Mucosa of stomach (tissue), 1 donor: ENCODE results near the gene PRDM11.

Source experiments
- H3K27me3 ChIP-seq: one replicate; pipeline ENCODE4 v1.7.0; 2013; ENCODE audit warnings: mild to moderate bottlenecking, low read length; ENCODE audit not compliant: control insufficient read depth, insufficient read depth
- H3K36me3 ChIP-seq: one replicate; pipeline ENCODE4 v1.7.0; 2013; ENCODE audit warnings: low read length; ENCODE audit not compliant: control insufficient read depth, insufficient read depth
- H3K4me1 ChIP-seq: one replicate; pipeline ENCODE4 v1.7.0; 2013; ENCODE audit warnings: mild to moderate bottlenecking, low read length; ENCODE audit not compliant: control insufficient read depth, insufficient read depth
- H3K4me3 ChIP-seq: one replicate; pipeline ENCODE4 v1.7.0; 2013; ENCODE audit warnings: low read length
- H3K9ac ChIP-seq: one replicate; pipeline ENCODE4 v1.7.0; 2013; ENCODE audit warnings: mild to moderate bottlenecking, low read length, moderate library complexity
- H3K9me3 ChIP-seq: one replicate; pipeline ENCODE4 v1.7.0; 2013; ENCODE audit warnings: mild to moderate bottlenecking, low read length, moderate library complexity; ENCODE audit not compliant: control insufficient read depth
- donor health status: Pancreatic carcinoma.

PRDM11 gene

GRCh38 chr11:45225277-45225676 lies 78.8 kb downstream of the PRDM11 start:
- H3K36me3 ChIP-seq, result no peaks in the 10 kb centered on the region

GRCh38 chr11:45225961-45226871 lies 79.8 kb downstream of the PRDM11 start:
- H3K36me3 ChIP-seq, result no peaks in the 10 kb centered on the region
- no peaks in the 10 kb centered on the region for H3K9me3 ChIP-seq
- no peaks in the 10 kb centered on the region for H3K4me1 ChIP-seq
- H3K27me3 ChIP-seq, result no peaks in the 10 kb centered on the region
- H3K4me3 ChIP-seq, result no peak overlapping the region
- H3K9ac ChIP-seq, result no peak overlapping the region

More at GRCh38 chr11:45225277-45225676, 78.8 kb downstream of the PRDM11 start:
- H3K9ac ChIP-seq, result no peak overlapping the region
- no peaks in the 10 kb centered on the region for H3K9me3 ChIP-seq
- no peaks in the 10 kb centered on the region for H3K27me3 ChIP-seq
- no peaks in the 10 kb centered on the region for H3K4me1 ChIP-seq
- no peak overlapping the region for H3K4me3 ChIP-seq

- Histone ChIP-seq H3K9ac (no peak overlapping the region), H3K36me3 (no peaks in the 10 kb centered on the region), H3K4me1 (no peaks in the 10 kb centered on the region), H3K4me3 (no peak overlapping the region), H3K27me3 (no peaks in the 10 kb centered on the region), H3K9me3 (no peaks in the 10 kb centered on the region)
These were observed 80.5 kb downstream of the PRDM11 start for GRCh38 chr11:45226901-45227300.

GRCh38 chr11:45227836-45228235 lies 81.4 kb downstream of the PRDM11 start:
- Histone ChIP-seq H3K36me3 (no peaks in the 10 kb centered on the region), H3K9ac (no peak overlapping the region), H3K9me3 (no peaks in the 10 kb centered on the region), H3K4me3 (no peak overlapping the region), H3K27me3 (no peaks in the 10 kb centered on the region), H3K4me1 (no peaks in the 10 kb centered on the region)

GRCh38 chr11:45229401-45230020 lies 83.1 kb downstream of the PRDM11 start:
- H3K9me3 ChIP-seq, result no peaks in the 10 kb centered on the region
- H3K4me1 ChIP-seq, result no peaks in the 10 kb centered on the region

GRCh38 chr11:45232341-45233080 lies 86.1 kb downstream of the PRDM11 start:
- no peaks in the 10 kb centered on the region for H3K27me3 ChIP-seq
- H3K36me3 ChIP-seq, result no peaks in the 10 kb centered on the region
- H3K9ac ChIP-seq, result no peak overlapping the region
- no peaks in the 10 kb centered on the region for H3K9me3 ChIP-seq
- no peaks in the 10 kb centered on the region for H3K4me1 ChIP-seq
- H3K4me3 ChIP-seq, result no peak overlapping the region

More at GRCh38 chr11:45229401-45230020, 83.1 kb downstream of the PRDM11 start:
- Histone ChIP-seq H3K27me3 (no peaks in the 10 kb centered on the region), H3K4me3 (no peak overlapping the region), H3K36me3 (no peaks in the 10 kb centered on the region), H3K9ac (no peak overlapping the region)

GRCh38 chr11:45233121-45233803 lies 86.8 kb downstream of the PRDM11 start:
- H3K4me3 ChIP-seq, result no peak overlapping the region
- no peak overlapping the region for H3K9ac ChIP-seq
- H3K27me3 ChIP-seq, result no peaks in the 10 kb centered on the region

GRCh38 chr11:45233804-45234170 lies 87.3 kb downstream of the PRDM11 start:
- no peaks in the 10 kb centered on the region for H3K27me3 ChIP-seq
- no peak overlapping the region for H3K9ac ChIP-seq
- no peak overlapping the region for H3K4me3 ChIP-seq
- no peaks in the 10 kb centered on the region for H3K36me3 ChIP-seq
- H3K9me3 ChIP-seq, result no peaks in the 10 kb centered on the region
- no peaks in the 10 kb centered on the region for H3K4me1 ChIP-seq

More at GRCh38 chr11:45233121-45233803, 86.8 kb downstream of the PRDM11 start:
- Histone ChIP-seq H3K9me3 (no peaks in the 10 kb centered on the region), H3K4me1 (no peaks in the 10 kb centered on the region), H3K36me3 (no peaks in the 10 kb centered on the region)

- Histone ChIP-seq H3K36me3 (no peaks in the 10 kb centered on the region), H3K27me3 (no peaks in the 10 kb centered on the region), H3K9me3 (peaks cover under 1% of the 10 kb centered on the region), H3K4me3 (no peak overlapping the region), H3K4me1 (no peaks in the 10 kb centered on the region), H3K9ac (no peak overlapping the region)
These were observed 88.0 kb downstream of the PRDM11 start for GRCh38 chr11:45234306-45235006.

- no peak overlapping the region for H3K4me3 ChIP-seq
- no peaks in the 10 kb centered on the region for H3K36me3 ChIP-seq
- no peaks in the 10 kb centered on the region for H3K4me1 ChIP-seq
- H3K27me3 ChIP-seq, result no peaks in the 10 kb centered on the region
- H3K9me3 ChIP-seq, result peaks cover 4% of the 10 kb centered on the region
- no peak overlapping the region for H3K9ac ChIP-seq
These were observed 91.4 kb downstream of the PRDM11 start for GRCh38 chr11:45237711-45238315.

GRCh38 chr11:45238724-45239123 lies 92.3 kb downstream of the PRDM11 start:
- H3K27me3 ChIP-seq, result no peaks in the 10 kb centered on the region
- no peaks in the 10 kb centered on the region for H3K36me3 ChIP-seq

More at GRCh38 chr11:45238724-45239123, 92.3 kb downstream of the PRDM11 start:
- H3K9ac ChIP-seq, result no peak overlapping the region
- no peak overlapping the region for H3K4me3 ChIP-seq
- H3K4me1 ChIP-seq, result no peaks in the 10 kb centered on the region
- peaks cover 4% of the 10 kb centered on the region for H3K9me3 ChIP-seq
